Caki2 (cell line): ENCODE results near the gene ZBED2. TPM values are rescaled to one million over a fixed set of nuclear protein-coding genes. Genes with fewer than 3 reads are reported as not detected.
"Not testable (repeated sequence)": the region's sequence is repeated elsewhere in the genome, so short reads cannot be mapped to it uniquely, and the experiment has no call there.

Experiments
- DNase-seq: peaks from one replicate; pipeline ENCODE4 v3.0.0-alpha.2; 2015; ENCODE audit warnings: low read depth
- in situ Hi-C: cut with HindIII; loops from 2 replicates; pipeline ENCODE4 v1.10.0; 2016; ENCODE audit warnings: low sequenced_read_pairs, low pct_unique_long_range_greater_than_20kb, mixed read lengths
- total RNA-seq: library from RNA; depleted of rRNA; stranded (reverse); fragments of >200 nt; shearing (Covaris generic); gene quantifications from 2 replicates; pipeline ENCODE4 v1.2.3, GENCODE V29; 2014; ENCODE audit warnings: low replicate concordance; rRNA removed

The ZBED2 gene, protein sequence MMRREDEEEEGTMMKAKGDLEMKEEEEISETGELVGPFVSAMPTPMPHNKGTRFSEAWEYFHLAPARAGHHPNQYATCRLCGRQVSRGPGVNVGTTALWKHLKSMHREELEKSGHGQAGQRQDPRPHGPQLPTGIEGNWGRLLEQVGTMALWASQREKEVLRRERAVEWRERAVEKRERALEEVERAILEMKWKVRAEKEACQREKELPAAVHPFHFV
- total RNA-seq, result 7.1 and 14.9 TPM in 2 replicates

DNA sequence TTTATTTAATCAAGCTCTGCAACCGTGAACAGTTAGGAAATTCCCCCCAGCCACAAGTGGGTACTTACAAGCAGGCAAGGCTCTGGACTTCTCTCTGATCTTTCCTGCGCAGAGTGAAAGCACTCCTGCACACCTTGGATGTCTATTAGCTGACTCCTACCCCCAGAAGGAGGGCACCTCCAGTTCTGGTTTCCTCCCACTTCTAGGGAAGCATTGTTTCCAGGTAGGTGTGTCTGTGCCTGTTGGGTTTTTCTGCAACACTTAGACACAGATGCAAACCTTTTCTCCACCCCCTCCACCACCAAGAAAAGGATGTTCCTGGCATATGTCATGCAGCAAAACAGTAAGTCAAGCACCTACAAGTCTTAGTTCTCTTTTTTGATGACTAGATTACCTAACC lies at the start of gene ZBED2:
Gene ZBED2, minus strand, starts transcription at position 115 of the 400 bp plus-strand sequence. CDS start 1,145 bp downstream, outside the sequence.
- no peak for DNase-seq
- in situ Hi-C loops, result no loop called here

DNA sequence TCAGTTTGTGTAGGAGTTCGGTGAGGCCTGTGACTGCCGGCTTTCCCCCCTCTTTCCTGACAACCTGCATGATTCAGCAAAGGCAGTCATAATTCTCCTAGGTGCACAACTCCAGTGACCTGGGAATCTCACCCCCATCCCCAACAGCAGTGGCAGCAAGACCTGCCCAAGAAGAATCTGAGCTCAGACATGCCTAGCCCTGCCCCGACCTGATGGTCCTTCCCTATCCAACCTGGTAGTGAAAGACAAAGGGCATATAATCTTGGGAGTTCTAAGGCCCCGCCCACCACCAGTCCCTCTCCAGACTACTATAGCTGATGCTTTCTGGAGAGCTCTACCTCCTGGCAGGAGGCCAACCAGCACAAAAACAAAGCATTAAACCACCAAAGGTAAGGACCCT lies 44.2 kb upstream of the ZBED2 start:
- in situ Hi-C loops, result no loop called here
- DNase-seq, result no peak

DNA sequence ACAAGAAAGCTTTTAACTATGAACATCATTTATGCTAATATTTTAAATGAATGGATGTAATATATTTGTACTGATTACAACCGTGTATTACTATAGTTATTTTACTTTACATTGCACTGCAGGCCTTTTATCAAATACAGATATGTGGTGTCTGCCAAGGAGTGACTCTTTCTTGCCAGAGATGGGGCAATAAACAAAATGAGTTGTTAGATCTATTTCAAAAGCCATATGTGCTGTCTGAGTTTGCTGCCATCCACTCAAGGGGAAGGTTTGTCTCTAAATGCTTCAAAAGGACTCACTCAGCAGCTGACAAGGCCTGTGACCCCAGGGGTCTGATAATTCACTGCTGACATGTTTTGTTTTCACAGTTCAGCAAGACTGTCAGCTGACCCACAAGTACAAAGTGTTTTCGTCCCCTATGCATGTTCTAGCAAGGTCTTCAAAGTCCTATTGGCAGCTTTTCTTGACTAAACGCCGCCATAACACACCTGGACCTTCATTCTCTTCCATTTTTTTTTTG lies 41.3 kb upstream of the ZBED2 start:
- DNase-seq, result no peak
- in situ Hi-C loops, result no loop called here

DNA sequence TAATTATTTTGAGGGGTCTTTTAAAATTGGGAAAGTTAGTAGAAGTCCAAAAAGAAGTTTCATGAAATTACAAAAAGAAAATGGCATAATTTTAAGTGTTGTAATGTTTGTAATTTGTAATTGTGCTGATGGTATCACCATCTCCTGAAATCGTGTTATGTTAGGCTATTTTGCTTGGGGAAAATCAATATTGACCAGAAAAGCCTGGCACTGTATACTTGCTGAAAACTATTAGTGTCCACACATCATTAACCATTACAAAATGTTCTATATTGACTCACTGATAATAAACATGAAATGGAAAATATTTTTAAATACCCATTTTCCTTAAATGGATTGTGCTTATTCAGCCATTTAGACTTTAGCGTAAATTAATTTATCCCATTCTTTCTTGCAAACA lies 40.3 kb upstream of the ZBED2 start:
- no peak for DNase-seq
- in situ Hi-C loops, result no loop called here

DNA sequence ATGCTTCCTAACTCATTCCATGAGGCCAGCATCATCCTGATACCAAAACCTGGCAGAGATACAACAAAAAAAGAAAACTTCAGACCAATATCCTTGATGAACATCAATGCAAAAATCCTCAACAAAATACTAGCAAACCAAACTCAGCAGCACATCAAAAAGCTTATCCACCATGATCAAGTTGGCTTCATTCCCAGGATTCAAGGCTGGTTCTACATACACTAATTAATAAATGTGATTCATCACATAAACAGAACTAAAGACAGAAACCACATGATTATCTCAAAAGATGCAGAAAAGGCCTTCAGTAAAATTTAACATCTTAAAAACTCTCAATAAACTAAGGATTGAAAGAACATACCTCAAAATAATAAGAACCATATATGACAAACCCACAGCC lies 35.5 kb upstream of the ZBED2 start:
- in situ Hi-C loops, DNase-seq: not testable (repeated sequence)

DNA sequence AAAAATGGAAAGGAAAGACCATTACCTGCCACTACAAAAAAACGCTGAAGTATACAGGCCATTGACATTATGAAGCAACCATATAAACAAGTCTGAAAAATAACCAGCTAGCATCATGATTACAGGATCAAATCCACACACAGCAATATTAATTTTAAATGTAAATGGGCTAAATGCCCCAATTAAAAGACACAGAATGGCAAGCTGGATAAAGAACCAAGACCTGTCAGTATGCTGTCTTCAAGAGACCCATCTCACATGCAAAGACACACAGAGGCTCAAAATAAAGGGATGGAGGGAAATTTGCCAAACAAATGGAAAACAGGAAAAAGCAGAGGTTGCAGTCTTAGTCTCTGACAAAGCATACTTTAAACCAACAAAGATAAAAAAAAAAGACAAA lies 33.9 kb upstream of the ZBED2 start:
- in situ Hi-C loops, DNase-seq: not testable (repeated sequence)

DNA sequence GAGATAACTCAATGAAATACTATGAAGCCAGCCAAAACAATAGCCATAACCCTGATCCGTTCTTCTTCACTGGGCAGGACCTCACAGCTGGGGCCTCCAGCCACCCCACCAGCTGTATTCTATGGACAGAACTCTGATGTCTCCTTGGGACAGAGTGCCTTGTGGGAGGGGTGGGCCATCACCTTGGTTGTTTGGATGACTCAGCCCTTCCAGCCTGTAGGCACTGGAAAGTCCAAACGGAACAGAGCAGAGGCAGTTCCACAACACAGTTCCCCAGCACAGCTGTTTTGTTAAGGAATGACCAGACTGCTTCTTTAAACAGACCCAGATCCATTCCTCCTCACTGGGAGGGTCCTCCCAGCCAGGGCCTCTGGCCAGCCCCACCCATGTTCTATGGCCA lies 31.9 kb upstream of the ZBED2 start:
- DNase-seq, result no peak
- in situ Hi-C loops, result no loop called here

DNA sequence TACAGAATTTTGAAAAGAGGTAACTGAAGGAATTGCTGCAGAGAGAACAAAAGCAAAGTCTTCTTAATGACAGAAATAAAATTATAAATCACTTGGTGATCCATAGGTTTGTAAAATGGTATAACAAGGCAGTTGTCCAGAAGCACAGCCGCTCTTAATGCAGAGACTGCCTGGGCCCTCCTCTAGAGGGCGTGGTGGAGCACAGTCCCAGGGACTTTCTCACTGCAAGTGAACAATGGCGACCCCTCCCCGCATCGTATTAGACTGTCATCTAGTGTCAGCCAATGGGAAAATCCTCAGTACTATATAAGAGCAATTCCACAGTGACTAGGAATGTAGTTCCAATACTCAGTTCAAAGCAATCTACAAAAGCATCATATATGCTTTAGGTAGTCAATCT lies 26.4 kb upstream of the ZBED2 start:
- no peak for DNase-seq

DNA sequence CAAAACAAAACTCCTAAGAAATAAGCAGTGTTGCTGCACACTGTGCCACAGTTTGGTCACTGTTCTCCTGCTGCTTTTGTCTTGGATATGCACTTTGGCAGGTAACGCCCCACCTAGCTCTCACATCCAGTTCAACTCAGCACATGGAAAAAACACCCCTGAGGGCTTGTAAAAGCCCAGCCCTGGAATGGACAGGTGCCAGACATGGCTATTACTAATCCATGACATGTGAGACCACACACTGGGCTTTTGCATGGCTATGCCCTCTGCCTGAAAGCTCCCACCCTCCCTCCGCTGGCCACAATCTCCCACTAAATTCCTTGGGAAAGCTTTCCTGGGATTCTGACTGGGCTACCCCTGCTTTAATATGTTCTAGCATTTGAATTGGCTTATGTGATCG lies 24.7 kb upstream of the ZBED2 start:
- in situ Hi-C loops, result no loop called here
- DNase-seq, result no peak

More for the DNA sequence above, 26.4 kb upstream of the ZBED2 start:
- in situ Hi-C loops, result no loop called here

DNA sequence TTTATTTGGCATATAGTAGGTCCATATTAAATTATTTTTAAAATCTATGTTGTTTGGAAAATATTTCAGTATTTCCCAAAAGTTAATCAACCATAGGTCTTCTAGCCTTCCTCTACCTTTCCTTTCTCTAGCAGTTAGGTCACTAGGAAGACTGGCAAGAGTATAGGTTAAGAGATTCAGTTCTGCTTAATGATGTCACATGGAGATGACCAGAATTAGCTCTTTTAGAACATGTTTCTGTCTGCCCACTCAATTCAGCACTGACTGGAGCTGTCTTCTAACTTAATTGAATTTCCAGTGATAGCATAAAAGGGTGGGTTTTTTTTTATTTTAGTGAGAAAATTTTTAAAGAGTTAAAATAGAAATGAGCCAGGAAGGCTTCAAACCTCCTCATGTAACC lies 23.8 kb upstream of the ZBED2 start:
- no peak for DNase-seq
- in situ Hi-C loops, result no loop called here

DNA sequence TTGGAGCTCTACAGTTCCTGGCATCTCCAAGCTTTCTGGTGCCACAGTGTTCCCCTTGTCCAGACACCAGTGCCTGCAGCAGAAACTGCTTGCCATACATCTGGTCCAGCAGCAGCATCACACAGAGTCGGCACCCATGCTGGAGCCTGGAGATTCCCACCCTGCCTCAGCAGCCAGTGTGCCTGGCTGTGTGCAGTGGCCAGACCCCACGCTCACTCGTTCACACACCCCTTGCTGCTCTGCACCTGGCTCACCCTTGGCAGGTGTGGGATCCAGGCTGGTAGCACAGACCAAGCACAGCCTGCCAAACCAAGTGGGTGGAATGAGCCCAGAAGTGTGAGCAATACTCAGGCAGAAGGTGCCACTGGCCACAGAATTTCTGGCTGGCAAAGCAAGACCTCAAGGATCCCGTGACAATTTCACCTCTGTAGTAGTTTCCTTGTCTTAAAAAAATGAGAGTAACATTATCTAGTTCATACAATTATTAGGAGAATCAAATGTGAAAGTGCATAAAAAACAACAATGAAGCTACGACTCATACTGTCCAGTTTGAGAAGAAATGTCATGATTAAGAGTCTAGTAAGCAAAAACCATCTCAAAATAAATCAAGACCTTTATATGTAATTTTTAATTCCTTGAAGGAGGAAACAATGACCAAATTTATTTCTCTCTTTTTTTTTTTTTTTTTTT lies 22.9 kb upstream of the ZBED2 start:
- in situ Hi-C loops, result no loop called here
- DNase-seq, result no peak

DNA sequence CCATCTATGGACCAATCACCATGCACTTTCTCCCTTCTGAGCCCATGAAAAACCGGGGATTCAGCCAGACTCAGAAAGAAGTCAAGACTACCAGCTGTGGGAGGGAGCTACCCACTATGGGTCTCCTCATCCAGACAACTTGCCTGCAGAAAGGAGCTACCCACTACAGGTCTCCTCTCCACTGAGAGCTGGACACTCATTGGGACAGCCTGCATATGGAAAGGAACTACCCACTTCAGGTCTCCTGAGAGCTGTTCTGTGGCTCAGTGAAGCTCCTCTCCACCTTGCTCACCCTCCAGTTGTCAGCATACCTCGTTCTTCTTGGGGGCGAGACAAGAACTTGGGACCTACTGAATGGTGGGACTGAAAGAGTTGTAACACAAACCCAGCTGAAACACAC lies 22.3 kb upstream of the ZBED2 start:
- in situ Hi-C loops, result no loop called here
- DNase-seq, result no peak

DNA sequence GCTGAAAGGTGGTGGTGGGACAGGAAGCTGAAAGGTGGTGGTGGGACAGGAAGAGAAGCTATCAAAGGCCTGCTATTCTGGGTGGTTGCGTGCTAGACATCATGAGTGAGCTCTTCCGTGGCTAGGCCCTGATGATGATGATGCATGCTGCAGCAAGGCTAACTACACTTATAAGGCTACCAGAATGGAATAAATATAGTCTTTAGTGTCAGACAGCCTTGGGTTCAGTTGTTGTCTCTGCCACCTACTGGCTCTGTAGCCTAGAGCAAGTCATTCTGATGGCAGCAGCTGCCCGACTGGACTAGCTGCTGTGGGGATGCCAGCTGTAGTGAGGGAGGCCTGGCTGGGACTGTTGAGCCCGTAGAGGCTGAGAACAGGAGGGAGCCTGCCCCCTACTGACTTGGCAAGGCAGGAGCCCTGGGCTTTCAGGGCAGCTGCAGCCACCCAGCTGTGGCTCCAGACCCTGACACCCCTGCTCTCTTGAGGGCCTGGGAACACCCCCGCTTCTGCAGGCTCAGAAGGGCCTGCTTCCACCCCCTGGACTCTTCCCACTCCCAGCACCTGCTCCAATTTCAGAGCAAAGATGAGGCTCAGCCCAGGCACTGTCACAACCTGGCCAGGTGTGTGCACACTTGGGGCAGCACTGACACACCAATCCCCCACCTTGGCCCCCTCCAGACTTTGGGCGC lies 21.4 kb upstream of the ZBED2 start:
- in situ Hi-C loops, result no loop called here
- DNase-seq, result no peak

DNA sequence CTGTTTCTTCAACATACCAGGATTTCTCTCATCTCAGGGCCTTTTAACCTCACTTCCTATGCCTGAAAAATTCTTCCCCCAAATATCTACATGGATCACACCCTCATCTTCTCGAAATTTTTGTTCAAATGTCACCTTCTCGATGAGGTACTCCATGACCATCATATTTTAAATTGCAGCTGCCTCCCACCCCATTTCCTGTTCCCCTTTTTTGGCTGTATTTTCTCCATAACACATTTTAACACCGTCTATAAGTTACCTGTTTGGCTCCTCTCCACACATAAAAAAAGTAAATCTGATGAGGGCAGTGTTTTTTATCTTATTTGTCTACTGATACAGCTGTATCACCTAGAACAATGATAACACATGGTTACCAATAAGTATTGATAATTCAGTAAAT lies 20.7 kb upstream of the ZBED2 start:
- no peak for DNase-seq
- in situ Hi-C loops, result no loop called here

DNA sequence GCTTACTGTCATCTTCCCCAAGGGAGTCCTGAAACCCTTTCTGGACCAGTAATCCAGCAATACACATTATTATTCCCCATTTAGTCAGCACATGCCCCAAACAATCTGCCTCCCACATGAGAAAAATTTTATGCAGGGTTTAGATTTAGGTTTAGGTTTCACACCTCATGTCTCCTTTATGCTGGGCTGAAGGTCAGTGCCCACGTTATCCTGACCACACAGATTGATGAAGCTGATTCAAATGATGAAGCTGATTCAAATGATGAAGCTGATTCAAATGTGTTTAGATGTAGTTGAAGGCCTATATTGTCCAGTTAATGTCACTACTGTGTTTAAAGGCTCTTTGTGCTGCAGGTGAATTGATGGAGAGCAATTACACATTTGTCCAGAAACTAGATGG lies 18.1 kb upstream of the ZBED2 start:
- DNase-seq, result no peak

DNA sequence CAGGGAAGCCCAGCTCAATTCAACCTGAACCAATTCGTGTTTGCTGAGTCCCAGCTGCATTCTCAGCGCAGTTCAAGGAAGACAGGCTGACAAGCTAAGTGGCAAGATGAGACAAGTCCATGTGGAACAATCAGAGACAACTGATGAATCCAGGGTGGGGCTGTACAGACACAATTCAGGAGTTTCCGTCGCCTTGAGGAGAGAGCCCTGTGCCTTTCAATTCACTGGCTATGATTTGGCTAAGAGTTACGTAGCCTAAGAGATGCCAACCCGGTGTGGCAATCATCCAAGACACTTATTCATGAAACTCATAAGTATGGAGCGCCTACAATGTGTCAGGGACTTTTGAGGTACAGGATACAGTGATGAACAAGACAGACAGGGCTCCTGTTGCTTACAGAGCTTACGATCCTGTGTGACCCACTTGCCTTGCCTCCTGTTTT lies 15.5 kb upstream of the ZBED2 start:
- in situ Hi-C loops, result no loop called here
- DNase-seq, result no peak

More for the DNA sequence above, 18.1 kb upstream of the ZBED2 start:
- in situ Hi-C loops, result no loop called here

DNA sequence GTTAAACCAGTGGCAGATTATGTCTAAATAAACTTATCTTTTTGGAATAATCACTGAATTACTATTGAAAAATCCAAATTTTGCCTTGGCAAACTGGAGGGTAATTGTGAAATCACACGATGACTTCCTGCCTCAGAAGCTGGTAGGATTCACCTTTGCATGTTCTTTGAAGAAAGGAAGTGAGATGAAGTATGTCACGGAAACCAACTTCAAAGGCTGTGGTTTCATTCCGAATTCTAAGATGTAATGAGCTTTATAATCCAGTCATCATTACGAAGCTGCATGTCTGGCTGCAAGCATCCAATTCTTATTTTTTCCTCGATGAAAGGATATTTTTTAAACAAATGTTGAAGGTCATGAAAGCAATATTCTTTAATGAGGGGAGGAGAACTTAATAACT lies 15.0 kb upstream of the ZBED2 start:
- in situ Hi-C loops, result no loop called here
- no peak for DNase-seq

DNA sequence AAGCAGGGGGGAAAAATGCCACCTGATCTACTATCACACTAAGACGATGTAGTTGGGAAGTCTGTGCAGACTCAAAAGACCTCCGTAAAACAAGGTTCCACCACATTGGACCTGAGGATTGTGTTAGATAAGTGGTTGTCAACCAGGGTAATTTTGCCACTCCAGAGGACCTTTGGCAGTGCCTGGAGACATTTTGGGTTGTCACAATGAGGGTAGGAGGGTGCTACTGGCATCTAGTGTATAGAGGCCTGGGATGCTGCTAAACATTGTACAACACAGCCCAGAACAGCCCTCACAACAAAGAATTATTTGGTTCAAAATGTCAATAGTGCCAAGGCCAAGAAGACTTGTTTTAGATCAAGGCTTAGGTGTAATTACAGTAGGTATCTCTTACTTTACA lies 14.6 kb upstream of the ZBED2 start:
- in situ Hi-C loops, result no loop called here

DNA sequence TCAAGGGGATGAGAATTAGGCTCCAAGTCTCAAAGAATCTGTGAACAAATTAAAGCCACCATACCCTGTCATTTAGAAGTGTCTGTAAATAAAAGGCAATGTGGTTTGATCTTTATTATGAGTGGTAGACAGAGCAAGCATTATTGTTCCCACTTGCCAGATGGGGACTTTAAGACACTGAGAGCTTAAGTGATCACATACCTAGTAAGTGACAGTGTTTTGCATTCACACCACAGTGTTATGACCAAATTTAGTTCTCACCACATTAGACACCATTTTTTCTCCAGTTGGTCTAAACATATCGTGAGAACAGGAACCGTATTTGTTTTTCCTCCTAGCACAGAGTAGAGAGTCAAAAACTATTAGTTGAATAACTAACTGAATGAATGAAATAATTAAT lies 13.2 kb upstream of the ZBED2 start:
- in situ Hi-C loops, result no loop called here

More for the DNA sequence above, 14.6 kb upstream of the ZBED2 start:
- DNase-seq, result no peak

More for the DNA sequence above, 13.2 kb upstream of the ZBED2 start:
- no peak for DNase-seq
